HCT116 (cell line): Measurements from ENCODE around the gene CACNA1C. TPM values are rescaled to one million over a fixed set of nuclear protein-coding genes. Genes with fewer than 3 reads are reported as not detected.

Experiments
- ATAC-seq: fragments of 200-7000 bp; cut with Tn5 transposase; 2 replicates; pipeline ENCODE4 v1.9.1; 2020; ENCODE audit warnings: mild to moderate bottlenecking, moderate library complexity
- BruUV-seq: library from RNA; stranded (reverse); fragments of 400-500 nt; replicated peaks from 2 replicates; lab custom pipeline; 2021; lab: Mats Ljungman, UMichigan
- CTCF ChIA-PET: fragments of 300-600 bp; sonication (Branson Sonifier 250); formaldehyde crosslinking; loops from one replicate; lab custom pipeline; 2021; ENCODE audit warnings: antibody characterized with exemption; lab: Charles Lee
- POLR2A ChIA-PET: fragments of 300-600, 350-600 bp; sonication (Branson Sonifier 250); formaldehyde crosslinking; loops from one replicate; lab custom pipeline; 2021; ENCODE audit warnings: antibody characterized with exemption; lab: Charles Lee
- RAD21 ChIA-PET, 2 experiments: fragments of 300-600 bp; sonication (Branson Sonifier 250); formaldehyde crosslinking; loops; one replicate each; lab custom pipeline; 2023; ENCODE audit warnings: low total read pairs in 2 of 2; ENCODE audit not compliant: uncharacterized antibody in 2 of 2, unreplicated experiment in 2 of 2, low non-redundant PET in 1 of 2; lab: Charles Lee
- DNase-seq: peaks from one replicate; pipeline ENCODE4 v3.0.0-alpha.2; 2010; ENCODE audit warnings: low read depth, low spot score
- H2AFZ ChIP-seq: fragments of 200-600 bp; shearing (Covaris generic), sonication (generic); 2 replicates; pipeline ENCODE4 v1.6.1; 2017; ENCODE audit warnings: low read depth, mixed run types, mixed read lengths, antibody characterized with exemption, low read length; ENCODE audit not compliant: poor library complexity, severe bottlenecking
- H3K27ac ChIP-seq: 2 replicates; pipeline ENCODE4 v1.5.1; 2012; ENCODE audit warnings: low read depth, low read length
- H3K27me3 ChIP-seq: fragments of 200-600 bp; sonication (generic); 2 replicates; pipeline ENCODE4 v1.6.1; 2016; ENCODE audit warnings: mixed run types, low read length, mixed read lengths; ENCODE audit not compliant: insufficient read depth
- H3K36me3 ChIP-seq, 2 experiments: fragments of 200-500 bp in 1 of 2; fragments of 200-600 bp in 1 of 2; sonication (Bioruptor generic) in 1 of 2; sonication (generic) in 1 of 2; 2 replicates each; pipeline versions ENCODE4 v1.5.1 to v1.6.1; 2014 to 2016; ENCODE audit warnings: low read length in 2 of 2, inconsistent platforms in 1 of 2, mixed read lengths in 1 of 2, mixed run types in 1 of 2; ENCODE audit not compliant: insufficient read depth in 2 of 2, control insufficient read depth in 1 of 2
- H3K4me1 ChIP-seq, 2 experiments: fragments of 200-600 bp in 1 of 2; sonication (generic) in 1 of 2; 2 replicates each; pipeline versions ENCODE4 v1.5.1 to v1.6.1; 2012 to 2017; ENCODE audit warnings: low read length in 2 of 2, inconsistent platforms in 1 of 2, mild to moderate bottlenecking in 1 of 2, mixed read lengths in 1 of 2, mixed run types in 1 of 2, moderate library complexity in 1 of 2; ENCODE audit not compliant: insufficient read depth in 2 of 2, control insufficient read depth in 1 of 2
- H3K4me2 ChIP-seq: fragments of 200-600 bp; sonication (generic); 2 replicates; pipeline ENCODE4 v1.6.1; 2017; ENCODE audit warnings: mixed run types, low read length, mixed read lengths
- H3K4me3 ChIP-seq, 2 experiments: fragments of 200-600 bp in 1 of 2; sonication (generic) in 1 of 2; replicated peaks in 1 of 2; 2 replicates each; pipeline ENCODE4 v1.5.1; 2011 to 2016; ENCODE audit warnings: low read length in 2 of 2, control low read depth in 1 of 2, low read depth in 1 of 2, mild to moderate bottlenecking in 1 of 2, mixed read lengths in 1 of 2, mixed run types in 1 of 2
- H3K79me2 ChIP-seq: fragments of 200-600 bp; sonication (generic); 2 replicates; pipeline ENCODE4 v1.6.1; 2017; ENCODE audit warnings: mild to moderate bottlenecking, mixed run types, low read length, moderate library complexity, mixed read lengths; ENCODE audit not compliant: insufficient read depth
- H3K9ac ChIP-seq: fragments of 200-600 bp; sonication (generic); 2 replicates; pipeline ENCODE4 v1.6.1; 2016; ENCODE audit warnings: low read length, mixed read lengths
- H3K9me2 ChIP-seq: fragments of 200-600 bp; sonication (generic), shearing (Covaris generic); 2 replicates; pipeline ENCODE4 v1.6.1; 2017; ENCODE audit warnings: mixed run types, mild to moderate bottlenecking, moderate library complexity; ENCODE audit not compliant: insufficient read depth
- H3K9me3 ChIP-seq, 2 experiments: fragments of 200-500 bp in 1 of 2; fragments of 200-600 bp in 1 of 2; sonication (Bioruptor generic) in 1 of 2; sonication (generic) in 1 of 2; 2 replicates each; pipeline ENCODE4 v1.6.1; 2014 to 2017; ENCODE audit warnings: low read length in 2 of 2, mixed read lengths in 2 of 2, inconsistent platforms in 1 of 2, low read depth in 1 of 2, mild to moderate bottlenecking in 1 of 2, mixed run types in 1 of 2, moderate library complexity in 1 of 2; ENCODE audit not compliant: control insufficient read depth in 1 of 2, insufficient read depth in 1 of 2
- H4K20me1 ChIP-seq: fragments of 200-600 bp; sonication (generic), shearing (Covaris generic); 2 replicates; pipeline ENCODE4 v1.6.1; 2017; ENCODE audit warnings: mixed run types, mild to moderate bottlenecking, moderate library complexity; ENCODE audit not compliant: insufficient read depth
- CBX3 ChIP-seq: IDR thresholded peaks from 2 replicates; pipeline ENCODE4 v1.6.1; 2012; ENCODE audit warnings: low read depth
- CEBPB ChIP-seq: IDR thresholded peaks from 2 replicates; pipeline ENCODE4 v1.6.1; 2012; ENCODE audit warnings: low read depth
- EZH2 ChIP-seq: fragments of 200-600 bp; sonication (generic); IDR thresholded peaks from 2 replicates; pipeline ENCODE4 v1.6.1; 2017; ENCODE audit warnings: antibody characterized with exemption, mixed run types
- EZH2phosphoT487 ChIP-seq: fragments of 200-600 bp; IDR thresholded peaks from 2 replicates; pipeline ENCODE4 v1.6.1; 2018; ENCODE audit warnings: antibody characterized with exemption, borderline replicate concordance
- FOSL1 ChIP-seq: IDR thresholded peaks from 2 replicates; pipeline ENCODE4 v1.6.1; 2012; ENCODE audit warnings: low read depth
- JUND ChIP-seq: IDR thresholded peaks from 2 replicates; pipeline ENCODE4 v1.6.1; 2012
- POLR2A ChIP-seq: IDR thresholded peaks from 2 replicates; pipeline ENCODE4 v1.7.0; 2011; ENCODE audit warnings: borderline replicate concordance; ENCODE audit not compliant: insufficient read depth, insufficient read length; ENCODE audit errors: extremely low read depth
- RAD21 ChIP-seq: IDR thresholded peaks from 2 replicates; pipeline ENCODE4 v1.6.1; 2012; ENCODE audit warnings: low read depth, mild to moderate bottlenecking
- SP1 ChIP-seq: IDR thresholded peaks from 2 replicates; pipeline ENCODE4 v1.6.1; 2012; ENCODE audit warnings: low read depth
- SRF ChIP-seq: IDR thresholded peaks from 2 replicates; pipeline ENCODE4 v1.6.1; 2012; ENCODE audit warnings: low read depth
- ZFX ChIP-seq: fragments of 450-650 bp; IDR thresholded peaks from 2 replicates; pipeline ENCODE4 v1.6.1; 2017
- intact Hi-C: fragments of 100-400 bp; cut with micrococcal nuclease; formaldehyde crosslinking; loops from 2 replicates; pipeline ENCODE4 v1.10.0; 2022
- total RNA-seq: library from RNA; stranded (reverse); gene quantifications from one replicate; pipeline ENCODE4 v1.2.1, GENCODE V29; 2021; ENCODE audit not compliant: unreplicated experiment
- TF ChIP-seq, protein P1 (sequence below): IDR thresholded peaks from 2 replicates; pipeline ENCODE4 v1.6.1; 2012
- TF ChIP-seq, protein P2 (sequence below): IDR thresholded peaks from 2 replicates; pipeline ENCODE4 v1.6.1; 2012; ENCODE audit warnings: low read depth
- TF ChIP-seq, protein P3 (sequence below): IDR thresholded peaks from 2 replicates; pipeline ENCODE4 v1.6.1; 2011; ENCODE audit warnings: mild to moderate bottlenecking, low read length, moderate library complexity; ENCODE audit not compliant: insufficient replicate concordance; ENCODE audit errors: extremely low read depth
- TF ChIP-seq, protein P4 (sequence below): IDR thresholded peaks from 2 replicates; pipeline ENCODE4 v1.6.1; 2012

CACNA1C gene
- total RNA-seq, 1 experiment from 2014 or later = 0.05 TPM

DNA sequence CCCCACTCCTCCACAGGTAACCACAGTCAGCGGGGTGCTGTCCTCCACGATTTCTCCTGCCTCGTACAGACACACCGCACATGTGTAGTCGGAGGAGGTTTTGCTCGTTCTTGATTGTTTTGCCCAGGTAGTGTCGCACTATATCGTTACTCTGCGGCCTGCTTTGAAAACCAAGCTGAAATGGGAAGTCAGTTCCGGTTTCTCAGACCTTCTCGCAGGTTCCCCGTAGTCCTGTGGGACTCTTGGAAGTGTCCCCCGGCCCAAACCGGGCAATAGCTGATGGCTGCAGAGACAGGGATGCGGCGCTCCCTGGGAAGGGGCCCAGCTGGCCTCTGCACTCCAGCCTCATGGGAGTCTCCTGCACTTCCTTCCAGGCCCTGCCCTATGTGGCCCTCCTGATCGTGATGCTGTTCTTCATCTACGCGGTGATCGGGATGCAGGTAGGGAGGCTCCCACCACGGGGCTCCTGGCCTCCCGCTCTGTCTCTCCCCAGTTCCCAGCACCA, 600.7 kb downstream of the CACNA1C start:
- Histone ChIP-seq H3K4me3 (no peak overlapping the region), H3K36me3 (no peaks in the 10 kb centered on the region), H3K27me3 (no peaks in the 10 kb centered on the region), H3K27ac (no peak overlapping the region), H3K4me2 (no peak overlapping the region), H3K9me3 (no peaks in the 10 kb centered on the region), H3K9me2 (no peaks in the 10 kb centered on the region), H2AFZ (no peak overlapping the region), H3K4me1 (no peaks in the 10 kb centered on the region; a peak in 1 of 4 replicates), H3K9ac (no peak overlapping the region), H3K79me2 (no peaks in the 10 kb centered on the region), H4K20me1 (no peaks in the 10 kb centered on the region)
- ChIA-PET CTCF (interaction anchor here (2.6 kb wide), 1 partner anchor 13 kb away, joined by 12 read pairs; no protein-coding TSS in a partner anchor), POLR2A (no interaction called here), RAD21 (interaction anchor here in 1 of 2 experiments (1.2 kb wide), 1 partner anchor 13 kb away, joined by 4 read pairs; no protein-coding TSS in a partner anchor)
- intact Hi-C loops = no loop called here
- ATAC-seq (no peak), DNase-seq (no peak)
- TF ChIP-seq CEBPB = no peak
- TF ChIP-seq EZH2 = no peak
- TF ChIP-seq, protein P1, sequence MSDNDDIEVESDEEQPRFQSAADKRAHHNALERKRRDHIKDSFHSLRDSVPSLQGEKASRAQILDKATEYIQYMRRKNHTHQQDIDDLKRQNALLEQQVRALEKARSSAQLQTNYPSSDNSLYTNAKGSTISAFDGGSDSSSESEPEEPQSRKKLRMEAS = no peak
- TF ChIP-seq EZH2phosphoT487 = no peak
- TF ChIP-seq CBX3 = no peak
- TF ChIP-seq ZFX = no peak
- no peak for TF ChIP-seq SRF
- no peak for TF ChIP-seq FOSL1
- no peak for TF ChIP-seq RAD21
- TF ChIP-seq POLR2A = no peak
- no peak for TF ChIP-seq JUND
- TF ChIP-seq SP1 = no peak
- no TSS peak for BruUV-seq

DNA sequence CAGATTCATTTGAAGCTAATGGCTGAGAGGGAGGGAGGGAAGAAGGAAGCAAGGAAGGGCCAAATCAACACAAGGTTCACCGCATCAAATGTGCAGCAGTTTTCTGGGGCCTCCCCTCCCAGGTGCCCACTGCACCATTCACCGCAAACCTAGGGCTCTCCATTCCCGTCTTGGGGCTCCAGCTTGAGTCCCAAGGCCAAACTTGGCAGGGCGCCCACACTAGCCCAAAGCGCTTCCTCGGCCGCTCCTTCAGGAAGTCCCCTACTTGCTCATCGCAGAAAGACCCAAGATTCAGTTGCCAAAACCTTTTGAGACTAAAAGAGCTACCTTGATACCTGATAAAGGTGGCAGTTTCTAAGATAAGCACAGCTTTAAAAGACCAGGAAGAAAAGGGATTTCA, 601.5 kb downstream of the CACNA1C start:
- Histone ChIP-seq H2AFZ (no peak overlapping the region), H4K20me1 (no peaks in the 10 kb centered on the region), H3K79me2 (no peaks in the 10 kb centered on the region), H3K9ac (no peak overlapping the region), H3K9me2 (no peaks in the 10 kb centered on the region), H3K27ac (no peak overlapping the region), H3K36me3 (no peaks in the 10 kb centered on the region), H3K4me2 (no peak overlapping the region), H3K4me3 (no peak overlapping the region), H3K4me1 (no peaks in the 10 kb centered on the region; a peak in 1 of 4 replicates), H3K9me3 (no peaks in the 10 kb centered on the region), H3K27me3 (no peaks in the 10 kb centered on the region)
- ATAC-seq (no peak), DNase-seq (no peak)
- intact Hi-C loops = no loop called here
- POLR2A ChIA-PET = no interaction called here
- CTCF ChIA-PET = no interaction called here
- no TSS peak for BruUV-seq
- RAD21 ChIA-PET = no interaction called here
- TF ChIP-seq, protein P2, sequence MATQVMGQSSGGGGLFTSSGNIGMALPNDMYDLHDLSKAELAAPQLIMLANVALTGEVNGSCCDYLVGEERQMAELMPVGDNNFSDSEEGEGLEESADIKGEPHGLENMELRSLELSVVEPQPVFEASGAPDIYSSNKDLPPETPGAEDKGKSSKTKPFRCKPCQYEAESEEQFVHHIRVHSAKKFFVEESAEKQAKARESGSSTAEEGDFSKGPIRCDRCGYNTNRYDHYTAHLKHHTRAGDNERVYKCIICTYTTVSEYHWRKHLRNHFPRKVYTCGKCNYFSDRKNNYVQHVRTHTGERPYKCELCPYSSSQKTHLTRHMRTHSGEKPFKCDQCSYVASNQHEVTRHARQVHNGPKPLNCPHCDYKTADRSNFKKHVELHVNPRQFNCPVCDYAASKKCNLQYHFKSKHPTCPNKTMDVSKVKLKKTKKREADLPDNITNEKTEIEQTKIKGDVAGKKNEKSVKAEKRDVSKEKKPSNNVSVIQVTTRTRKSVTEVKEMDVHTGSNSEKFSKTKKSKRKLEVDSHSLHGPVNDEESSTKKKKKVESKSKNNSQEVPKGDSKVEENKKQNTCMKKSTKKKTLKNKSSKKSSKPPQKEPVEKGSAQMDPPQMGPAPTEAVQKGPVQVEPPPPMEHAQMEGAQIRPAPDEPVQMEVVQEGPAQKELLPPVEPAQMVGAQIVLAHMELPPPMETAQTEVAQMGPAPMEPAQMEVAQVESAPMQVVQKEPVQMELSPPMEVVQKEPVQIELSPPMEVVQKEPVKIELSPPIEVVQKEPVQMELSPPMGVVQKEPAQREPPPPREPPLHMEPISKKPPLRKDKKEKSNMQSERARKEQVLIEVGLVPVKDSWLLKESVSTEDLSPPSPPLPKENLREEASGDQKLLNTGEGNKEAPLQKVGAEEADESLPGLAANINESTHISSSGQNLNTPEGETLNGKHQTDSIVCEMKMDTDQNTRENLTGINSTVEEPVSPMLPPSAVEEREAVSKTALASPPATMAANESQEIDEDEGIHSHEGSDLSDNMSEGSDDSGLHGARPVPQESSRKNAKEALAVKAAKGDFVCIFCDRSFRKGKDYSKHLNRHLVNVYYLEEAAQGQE = no peak
- no peak for TF ChIP-seq ZFX
- TF ChIP-seq, protein P3, sequence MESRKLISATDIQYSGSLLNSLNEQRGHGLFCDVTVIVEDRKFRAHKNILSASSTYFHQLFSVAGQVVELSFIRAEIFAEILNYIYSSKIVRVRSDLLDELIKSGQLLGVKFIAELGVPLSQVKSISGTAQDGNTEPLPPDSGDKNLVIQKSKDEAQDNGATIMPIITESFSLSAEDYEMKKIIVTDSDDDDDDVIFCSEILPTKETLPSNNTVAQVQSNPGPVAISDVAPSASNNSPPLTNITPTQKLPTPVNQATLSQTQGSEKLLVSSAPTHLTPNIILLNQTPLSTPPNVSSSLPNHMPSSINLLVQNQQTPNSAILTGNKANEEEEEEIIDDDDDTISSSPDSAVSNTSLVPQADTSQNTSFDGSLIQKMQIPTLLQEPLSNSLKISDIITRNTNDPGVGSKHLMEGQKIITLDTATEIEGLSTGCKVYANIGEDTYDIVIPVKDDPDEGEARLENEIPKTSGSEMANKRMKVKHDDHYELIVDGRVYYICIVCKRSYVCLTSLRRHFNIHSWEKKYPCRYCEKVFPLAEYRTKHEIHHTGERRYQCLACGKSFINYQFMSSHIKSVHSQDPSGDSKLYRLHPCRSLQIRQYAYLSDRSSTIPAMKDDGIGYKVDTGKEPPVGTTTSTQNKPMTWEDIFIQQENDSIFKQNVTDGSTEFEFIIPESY = no peak
- TF ChIP-seq, protein P4, sequence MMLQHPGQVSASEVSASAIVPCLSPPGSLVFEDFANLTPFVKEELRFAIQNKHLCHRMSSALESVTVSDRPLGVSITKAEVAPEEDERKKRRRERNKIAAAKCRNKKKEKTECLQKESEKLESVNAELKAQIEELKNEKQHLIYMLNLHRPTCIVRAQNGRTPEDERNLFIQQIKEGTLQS = no peak
